Colonic mucosa (tissue), 4 donors: ENCODE measurements around the gene PHETA2. TPM values are rescaled to one million over a fixed set of nuclear protein-coding genes. Genes with fewer than 3 reads are reported as not detected.

Experiments used
- DNase-seq: peaks from one replicate; pipeline ENCODE4 v3.0.0-alpha.2; 2020
- H3K27ac ChIP-seq: fragments of 200-600 bp; one replicate; pipeline ENCODE4 v1.8.0; 2021
- H3K27me3 ChIP-seq: fragments of 200-600 bp; one replicate; pipeline ENCODE4 v1.8.0; 2021
- H3K36me3 ChIP-seq: fragments of 200-600 bp; one replicate; pipeline ENCODE4 v1.8.0; 2021
- H3K4me1 ChIP-seq: fragments of 200-600 bp; one replicate; pipeline ENCODE4 v1.8.0; 2021; ENCODE audit warnings: mild to moderate bottlenecking
- H3K4me3 ChIP-seq: fragments of 200-600 bp; one replicate; pipeline ENCODE4 v1.8.0; 2021
- H3K9ac ChIP-seq, 2 donors: one replicate each; pipeline ENCODE4 v1.7.0; 2013; ENCODE audit warnings: control low read depth in 2 of 2, low read depth in 2 of 2, low read length in 2 of 2
- H3K9me3 ChIP-seq: fragments of 200-600 bp; one replicate; pipeline ENCODE4 v1.8.0; 2021
- CTCF ChIP-seq: fragments of 200-600 bp; IDR thresholded peaks from one replicate; pipeline ENCODE4 v1.8.0; 2022; ENCODE audit warnings: antibody characterized with exemption, mild to moderate bottlenecking
- intact Hi-C: fragments of 100-400 bp; cut with DNase I; formaldehyde crosslinking; loops from one replicate; pipeline ENCODE4 v1.14.1; 2022
- total RNA-seq, 2 donors: library from RNA; stranded (reverse); fragmentation: NEBNext Ultra II Directional in 1 of 2; extraction: Animal tissue kit (Norgen Biotek cat#: 25700) in 1 of 2; gene quantifications; one replicate each; pipeline ENCODE4 v1.2.1, GENCODE V29; 2021
- donor health status: healthy.
- donor health status: DM: no; HTN: no; CAD: no.
- donor health status: DM: no; HTN: no; CAD: no.

The PHETA2 gene
- total RNA-seq, 2 donors from 2014 or later, result 11.6 to 15.2 TPM

DNA sequence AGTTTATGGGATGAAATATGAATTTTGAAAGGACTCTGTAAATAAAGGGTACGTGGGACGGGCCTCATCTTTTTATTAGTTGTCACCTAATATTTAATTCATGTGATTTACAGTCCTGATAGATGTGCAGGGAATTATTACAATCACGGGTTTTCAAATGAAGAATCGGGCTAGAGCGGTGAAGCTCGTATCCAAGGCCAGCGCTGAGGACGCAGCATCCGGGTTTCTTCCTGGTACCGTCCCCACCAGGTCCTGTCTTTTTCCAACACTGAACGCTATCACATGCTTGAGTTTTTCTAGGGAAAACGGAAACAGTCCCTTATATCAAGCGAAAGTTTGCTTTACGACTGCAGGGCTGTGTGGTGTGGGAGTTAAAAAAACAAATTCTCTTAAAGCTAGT, 6.2 kb downstream of the PHETA2 start:
- peak overlapping the region; percentile 65 for H3K4me3 ChIP-seq
- H3K9me3 ChIP-seq, result no peaks in the 10 kb centered on the region
- peak; percentile 55 for DNase-seq
- H3K27me3 ChIP-seq, result no peaks in the 10 kb centered on the region
- peaks cover 9% of the 10 kb centered on the region for H3K36me3 ChIP-seq
- intact Hi-C loops, result no loop called here
- peaks cover 7% of the 10 kb centered on the region for H3K4me1 ChIP-seq
- H3K9ac ChIP-seq, result peak overlapping the region; percentile 47 to 99
- TF ChIP-seq CTCF, result no peak
- H3K27ac ChIP-seq, result peak overlapping the region; percentile 94

DNA sequence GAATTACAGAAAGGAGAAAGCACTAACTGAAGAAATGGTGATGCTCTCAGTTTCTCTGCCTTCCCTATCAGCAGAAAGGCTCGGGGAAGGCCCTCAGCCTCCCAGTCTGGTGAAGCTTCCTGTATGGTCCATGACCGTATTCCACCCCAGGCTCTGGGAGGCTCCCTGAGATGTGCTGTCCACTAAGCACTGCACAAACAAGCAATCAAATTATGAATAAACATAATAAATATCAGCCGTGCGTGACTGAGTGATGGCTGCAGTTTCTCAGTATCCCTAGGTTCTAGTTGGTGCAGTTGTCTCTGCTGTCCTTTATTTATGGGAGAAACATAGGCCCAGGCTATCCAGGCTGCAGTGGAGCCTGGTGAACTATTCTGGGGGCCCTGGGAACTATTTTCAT, 9.1 kb downstream of the PHETA2 start:
- Histone ChIP-seq H3K36me3 (peaks cover 9% of the 10 kb centered on the region), H3K4me1 (peaks cover 6% of the 10 kb centered on the region), H3K27ac (no peak overlapping the region), H3K9me3 (no peaks in the 10 kb centered on the region), H3K4me3 (no peak overlapping the region), H3K9ac (no peak overlapping the region), H3K27me3 (no peaks in the 10 kb centered on the region)
- DNase-seq, result no peak
- intact Hi-C loops, result no loop called here
- no peak for TF ChIP-seq CTCF

DNA sequence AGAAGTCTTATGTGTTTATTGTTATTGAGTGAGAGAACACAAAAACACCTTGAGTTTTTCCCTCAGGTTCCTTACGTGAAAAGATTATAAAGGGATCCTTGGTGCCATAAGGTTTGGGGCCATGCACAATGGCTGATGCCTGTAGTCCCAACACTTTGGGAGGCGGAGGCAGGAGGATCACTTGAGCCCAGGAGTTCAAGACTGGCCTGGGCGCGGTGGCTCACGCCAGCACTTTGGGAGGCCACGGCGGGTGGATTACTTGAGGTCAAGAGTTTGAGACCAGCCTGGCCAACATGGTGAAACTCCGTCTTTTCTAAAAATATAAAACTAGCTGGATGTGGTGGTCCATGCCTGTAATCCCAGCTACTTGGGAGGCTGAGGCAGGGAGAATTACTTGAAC, 10.8 kb downstream of the PHETA2 start:
- TF ChIP-seq CTCF, result no peak
- no peaks in the 10 kb centered on the region for H3K9me3 ChIP-seq
- DNase-seq, result no peak
- no peak overlapping the region for H3K9ac ChIP-seq
- H3K4me3 ChIP-seq, result no peak overlapping the region
- intact Hi-C loops, result no loop called here
- peaks cover 9% of the 10 kb centered on the region for H3K36me3 ChIP-seq
- H3K27ac ChIP-seq, result no peak overlapping the region
- H3K27me3 ChIP-seq, result no peaks in the 10 kb centered on the region
- H3K4me1 ChIP-seq, result no peaks in the 10 kb centered on the region

- no peak overlapping the region for H3K27ac ChIP-seq
- H3K27me3 ChIP-seq, result no peaks in the 10 kb centered on the region
- intact Hi-C loops, result no loop called here
- H3K4me3 ChIP-seq, result no peak overlapping the region
- H3K9ac ChIP-seq, result no peak overlapping the region
- peaks cover 9% of the 10 kb centered on the region for H3K36me3 ChIP-seq
- no peak for TF ChIP-seq CTCF
- no peaks in the 10 kb centered on the region for H3K9me3 ChIP-seq
- H3K4me1 ChIP-seq, result no peaks in the 10 kb centered on the region
- DNase-seq, result no peak
These were observed 12.0 kb downstream of the PHETA2 start for GRCh38 chr22:42086051-42086450.

DNA sequence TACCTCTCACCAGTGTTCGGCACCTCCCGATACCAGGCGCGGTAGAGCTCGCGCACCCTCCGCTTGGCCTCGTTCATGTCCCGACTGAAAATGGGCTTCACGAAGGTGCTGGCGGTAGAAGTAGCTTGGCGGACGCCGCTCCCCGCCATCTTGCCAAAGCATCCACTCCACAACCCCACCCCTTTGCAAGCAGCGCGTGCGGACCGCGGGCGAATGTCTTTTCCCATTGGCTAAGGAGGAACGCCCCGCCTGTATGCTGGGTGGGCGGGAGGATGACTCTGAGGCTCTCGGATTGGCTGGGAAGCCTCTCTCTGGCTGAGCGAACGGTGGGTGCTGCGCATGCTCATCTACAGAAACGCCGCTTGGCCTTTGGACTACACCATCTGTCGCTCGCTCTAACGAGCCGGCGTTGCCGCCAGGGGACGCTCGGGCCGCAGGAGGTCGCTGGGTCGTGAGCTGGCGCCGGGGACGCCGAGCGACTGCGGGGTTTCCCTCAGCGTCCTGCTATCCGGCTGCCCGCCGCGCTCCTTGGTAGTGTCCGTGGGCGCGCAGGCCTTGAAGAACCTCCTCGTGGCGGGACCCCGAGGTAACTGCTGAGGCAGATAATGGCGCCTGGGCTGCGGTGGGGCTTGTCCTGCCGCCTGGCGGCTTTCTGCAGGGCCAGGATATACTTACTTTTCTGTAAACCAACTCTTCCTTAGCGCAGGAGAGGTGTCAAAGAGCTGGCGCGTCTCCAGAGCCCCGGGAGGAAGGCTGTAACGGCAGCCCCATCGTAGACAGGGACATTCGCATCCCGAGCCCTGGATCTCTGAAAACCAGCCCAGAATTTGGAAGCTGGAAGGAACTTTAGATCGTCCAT, 16.8 kb downstream of the PHETA2 start, which contains the start of gene NDUFA6:
TSS of gene NDUFA6 (minus strand) at position 177 of the 859 bp plus-strand sequence. CDS start at position 149, 28 bp downstream.
- TF ChIP-seq CTCF, result peak; percentile 92
- H3K9me3 ChIP-seq, result no peaks in the 10 kb centered on the region

More for the DNA sequence above, 16.8 kb downstream of the PHETA2 start, which contains the start of gene NDUFA6:
- H3K27me3 ChIP-seq, result no peaks in the 10 kb centered on the region
- H3K4me1 ChIP-seq, result no peaks in the 10 kb centered on the region
- H3K4me3 ChIP-seq, result peak within 1 kb of the TSS; percentile 96
- DNase-seq, result peak; percentile 99
- H3K36me3 ChIP-seq, result no peaks in the 10 kb centered on the region
- peak within 1 kb of the TSS; percentile 94 to 97 for H3K9ac ChIP-seq
- H3K27ac ChIP-seq, result peak within 1 kb of the TSS; percentile 97
- intact Hi-C loops, result loop anchor here (5.0 kb wide), 1 partner anchor 351 kb away; no protein-coding TSS in a partner anchor
